BJ (cell line): Measurements from ENCODE around the gene KRT10. TPM values are rescaled to one million over a fixed set of nuclear protein-coding genes. Genes with fewer than 3 reads are reported as not detected.

Source experiments
- CTCF ChIA-PET: fragments of 350-600 bp; formaldehyde crosslinking; extraction: SDS; loops from one replicate; lab custom pipeline; 2021; ENCODE audit warnings: antibody characterized with exemption, inconsistent platforms; lab: Yijun Ruan, JAX
- POLR2A ChIA-PET: fragments of 300-600 bp; sonication (Branson Sonifier 250); formaldehyde crosslinking; extraction: SDS; loops from one replicate; lab custom pipeline; 2021; ENCODE audit warnings: antibody characterized with exemption; lab: Charles Lee
- DNase-seq: peaks from one replicate; pipeline ENCODE4 v3.0.0-alpha.2; 2011; ENCODE audit warnings: low read depth
- H3K27me3 ChIP-seq: 2 replicates; pipeline ENCODE4 v1.6.0; 2011; ENCODE audit warnings: low read length; ENCODE audit not compliant: control insufficient read depth, insufficient read depth
- H3K36me3 ChIP-seq: 2 replicates; pipeline ENCODE4 v1.5.1; 2011; ENCODE audit warnings: low read length; ENCODE audit not compliant: control insufficient read depth, insufficient read depth
- H3K4me3 ChIP-seq: 2 replicates; pipeline ENCODE4 v1.5.1; 2011; ENCODE audit warnings: low read depth, mild to moderate bottlenecking, control low read depth, low read length
- polyA plus RNA-seq: library from polyadenylated mRNA; depleted of rRNA; stranded (reverse); fragments of >200 nt; gene quantifications from 2 replicates; pipeline ENCODE4 v1.2.3, GENCODE V29; 2011
- TF ChIP-seq, protein P1 (sequence below): IDR thresholded peaks from 2 replicates; pipeline ENCODE4 v1.5.1; 2011; ENCODE audit warnings: low read depth, mild to moderate bottlenecking, control low read depth, inconsistent platforms, low read length, moderate library complexity; ENCODE audit not compliant: insufficient read depth

The KRT10 gene
- polyA plus RNA-seq, 1 experiment, result 6.4 TPM

DNA sequence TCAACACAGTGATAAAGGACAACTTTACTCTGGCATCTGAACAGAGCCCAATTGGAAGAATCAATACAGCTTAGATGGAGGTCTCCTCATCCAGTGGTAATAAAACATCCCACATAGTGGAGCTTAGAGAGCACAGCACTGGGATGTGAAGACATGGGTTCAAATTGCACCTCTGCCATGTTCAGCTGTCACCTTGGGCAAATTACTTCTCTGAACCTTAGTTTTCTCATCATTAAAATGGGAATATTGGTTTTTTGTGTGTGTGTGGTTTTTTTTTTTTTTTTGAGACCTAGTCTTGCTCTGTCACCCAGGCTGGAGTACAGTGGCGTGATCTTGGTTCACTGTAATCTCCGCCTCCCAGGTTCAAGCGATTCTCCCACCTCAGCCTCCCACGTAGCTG lies 13.6 kb upstream of the KRT10 start:
- CTCF ChIA-PET, result no interaction called here
- H3K36me3 ChIP-seq, result no peaks in the 10 kb centered on the region
- TF ChIP-seq, protein P1, sequence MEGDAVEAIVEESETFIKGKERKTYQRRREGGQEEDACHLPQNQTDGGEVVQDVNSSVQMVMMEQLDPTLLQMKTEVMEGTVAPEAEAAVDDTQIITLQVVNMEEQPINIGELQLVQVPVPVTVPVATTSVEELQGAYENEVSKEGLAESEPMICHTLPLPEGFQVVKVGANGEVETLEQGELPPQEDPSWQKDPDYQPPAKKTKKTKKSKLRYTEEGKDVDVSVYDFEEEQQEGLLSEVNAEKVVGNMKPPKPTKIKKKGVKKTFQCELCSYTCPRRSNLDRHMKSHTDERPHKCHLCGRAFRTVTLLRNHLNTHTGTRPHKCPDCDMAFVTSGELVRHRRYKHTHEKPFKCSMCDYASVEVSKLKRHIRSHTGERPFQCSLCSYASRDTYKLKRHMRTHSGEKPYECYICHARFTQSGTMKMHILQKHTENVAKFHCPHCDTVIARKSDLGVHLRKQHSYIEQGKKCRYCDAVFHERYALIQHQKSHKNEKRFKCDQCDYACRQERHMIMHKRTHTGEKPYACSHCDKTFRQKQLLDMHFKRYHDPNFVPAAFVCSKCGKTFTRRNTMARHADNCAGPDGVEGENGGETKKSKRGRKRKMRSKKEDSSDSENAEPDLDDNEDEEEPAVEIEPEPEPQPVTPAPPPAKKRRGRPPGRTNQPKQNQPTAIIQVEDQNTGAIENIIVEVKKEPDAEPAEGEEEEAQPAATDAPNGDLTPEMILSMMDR, result no peak
- DNase-seq, result no peak
- POLR2A ChIA-PET, result no interaction called here
- no peak overlapping the region for H3K4me3 ChIP-seq
- H3K27me3 ChIP-seq, result no peaks in the 10 kb centered on the region

DNA sequence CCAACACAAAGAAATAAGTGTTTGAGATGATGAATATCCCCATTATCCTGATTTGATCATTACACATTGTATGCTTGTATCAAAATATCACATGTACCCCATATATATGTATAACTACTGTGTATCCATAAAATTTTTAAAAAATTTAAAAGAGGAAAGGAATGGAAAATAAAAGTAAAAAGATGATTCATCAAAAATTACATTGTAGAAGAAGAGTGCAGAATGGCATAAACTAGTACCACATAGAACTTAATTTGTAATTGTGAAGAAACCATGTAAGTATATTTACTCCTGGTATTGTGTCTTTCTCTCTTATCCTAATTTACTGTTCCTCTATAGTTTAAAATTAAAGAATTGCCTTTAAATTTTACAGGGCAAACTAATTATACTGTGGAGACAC lies 11.5 kb upstream of the KRT10 start:
- Histone ChIP-seq H3K27me3 (no peaks in the 10 kb centered on the region), H3K4me3 (no peak overlapping the region), H3K36me3 (no peaks in the 10 kb centered on the region)
- ChIA-PET CTCF (no interaction called here), POLR2A (no interaction called here)
- DNase-seq, result no peak
- TF ChIP-seq, protein P1, result no peak

DNA sequence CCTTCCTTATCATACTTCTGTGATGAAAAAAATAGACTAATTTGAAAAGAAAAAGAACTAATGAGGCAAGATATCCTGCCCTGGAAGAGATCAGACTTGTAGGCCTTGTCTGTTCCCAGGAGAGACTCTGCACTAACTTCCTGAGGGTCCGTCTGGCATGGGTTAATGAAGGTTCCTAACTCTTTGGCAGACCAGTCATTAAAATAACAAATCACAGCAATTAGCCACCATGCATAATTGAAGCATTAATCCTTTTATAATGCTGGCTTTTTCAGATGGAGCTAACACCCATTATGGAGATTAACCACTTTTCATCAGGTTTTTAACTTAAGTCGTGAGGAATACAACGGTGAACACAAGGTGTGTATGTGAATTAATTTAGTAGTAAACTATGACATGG lies 10.4 kb upstream of the KRT10 start:
- TF ChIP-seq, protein P1, result no peak
- CTCF ChIA-PET, result interaction anchor here (0.8 to 1.5 kb wide), 4 partner anchors 8 to 835 kb away, joined by 3 to 4 read pairs (median 3); no protein-coding TSS in a partner anchor
- no peak for DNase-seq
- Histone ChIP-seq H3K36me3 (no peaks in the 10 kb centered on the region), H3K27me3 (no peaks in the 10 kb centered on the region), H3K4me3 (no peak overlapping the region)
- POLR2A ChIA-PET, result no interaction called here

DNA sequence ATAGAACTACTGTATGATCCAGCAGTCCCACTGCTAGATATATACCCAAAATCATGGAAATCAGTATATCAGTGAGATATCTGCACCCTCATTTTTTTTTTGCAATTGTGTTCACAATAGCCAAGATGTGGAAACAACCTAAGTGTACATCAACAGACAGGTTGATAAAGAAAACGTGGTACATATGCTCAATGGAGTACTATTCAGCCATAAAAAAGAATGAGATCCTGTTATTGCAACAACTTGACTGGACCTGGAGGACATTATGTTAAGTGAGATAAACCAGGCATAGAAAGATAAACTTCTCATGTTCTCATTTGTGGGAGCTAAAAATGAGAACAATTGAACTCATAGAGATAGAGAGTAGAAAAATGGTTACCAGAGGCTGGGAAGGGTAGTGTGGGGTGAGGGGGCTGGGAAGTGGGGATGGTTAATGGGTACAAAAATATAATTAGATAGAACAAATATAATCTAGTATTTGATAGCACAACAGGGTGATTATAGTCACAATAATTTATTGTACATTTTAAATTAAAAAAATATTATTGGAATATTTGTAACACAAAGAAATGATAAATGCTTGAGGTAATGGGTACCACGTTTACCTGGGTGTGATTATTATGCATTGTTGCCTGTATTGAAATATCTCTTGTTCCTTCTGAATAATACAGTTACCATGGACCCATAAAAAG lies 7.8 kb upstream of the KRT10 start:
- Histone ChIP-seq H3K27me3 (no peaks in the 10 kb centered on the region), H3K36me3 (no peaks in the 10 kb centered on the region), H3K4me3 (no peak overlapping the region)
- TF ChIP-seq, protein P1, result no peak
- POLR2A ChIA-PET, result no interaction called here
- no peak for DNase-seq
- CTCF ChIA-PET, result no interaction called here

DNA sequence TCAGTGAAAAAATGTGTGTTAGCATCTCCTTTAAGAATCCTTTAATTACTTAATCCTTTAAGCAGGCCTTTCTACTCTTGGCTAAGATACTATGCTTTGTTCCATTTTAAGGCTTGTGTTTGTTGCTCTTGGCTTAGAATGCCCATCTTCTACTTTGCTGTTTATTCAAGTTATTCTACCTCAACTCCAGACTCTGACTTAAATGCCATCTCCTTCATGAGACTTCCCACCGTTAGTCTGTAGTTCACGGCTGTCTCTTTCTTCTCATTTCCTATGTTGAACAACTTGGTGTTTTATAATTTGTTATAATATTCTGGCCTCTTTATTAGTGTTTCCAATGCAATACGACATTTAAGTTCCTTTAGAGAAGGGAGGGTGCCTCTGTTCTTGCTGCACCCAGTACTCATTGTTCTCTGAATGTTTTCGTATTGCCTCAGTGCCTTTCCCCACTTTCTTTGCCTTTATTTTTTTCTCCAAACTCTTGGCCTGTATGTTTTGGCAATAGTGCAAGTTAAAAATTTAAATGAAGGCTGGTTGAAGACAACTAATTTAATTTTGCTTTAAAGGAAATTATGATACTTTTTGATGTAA lies 6.1 kb upstream of the KRT10 start:
- no peak for DNase-seq

More for the DNA sequence above, 6.1 kb upstream of the KRT10 start:
- CTCF ChIA-PET, result no interaction called here
- Histone ChIP-seq H3K27me3 (no peaks in the 10 kb centered on the region), H3K4me3 (no peak overlapping the region), H3K36me3 (no peaks in the 10 kb centered on the region)
- POLR2A ChIA-PET, result no interaction called here
- TF ChIP-seq, protein P1, result no peak
